ENCODE data around the gene DYNLT3.

Gene DYNLT3, protein sequence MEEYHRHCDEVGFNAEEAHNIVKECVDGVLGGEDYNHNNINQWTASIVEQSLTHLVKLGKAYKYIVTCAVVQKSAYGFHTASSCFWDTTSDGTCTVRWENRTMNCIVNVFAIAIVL

DNA sequence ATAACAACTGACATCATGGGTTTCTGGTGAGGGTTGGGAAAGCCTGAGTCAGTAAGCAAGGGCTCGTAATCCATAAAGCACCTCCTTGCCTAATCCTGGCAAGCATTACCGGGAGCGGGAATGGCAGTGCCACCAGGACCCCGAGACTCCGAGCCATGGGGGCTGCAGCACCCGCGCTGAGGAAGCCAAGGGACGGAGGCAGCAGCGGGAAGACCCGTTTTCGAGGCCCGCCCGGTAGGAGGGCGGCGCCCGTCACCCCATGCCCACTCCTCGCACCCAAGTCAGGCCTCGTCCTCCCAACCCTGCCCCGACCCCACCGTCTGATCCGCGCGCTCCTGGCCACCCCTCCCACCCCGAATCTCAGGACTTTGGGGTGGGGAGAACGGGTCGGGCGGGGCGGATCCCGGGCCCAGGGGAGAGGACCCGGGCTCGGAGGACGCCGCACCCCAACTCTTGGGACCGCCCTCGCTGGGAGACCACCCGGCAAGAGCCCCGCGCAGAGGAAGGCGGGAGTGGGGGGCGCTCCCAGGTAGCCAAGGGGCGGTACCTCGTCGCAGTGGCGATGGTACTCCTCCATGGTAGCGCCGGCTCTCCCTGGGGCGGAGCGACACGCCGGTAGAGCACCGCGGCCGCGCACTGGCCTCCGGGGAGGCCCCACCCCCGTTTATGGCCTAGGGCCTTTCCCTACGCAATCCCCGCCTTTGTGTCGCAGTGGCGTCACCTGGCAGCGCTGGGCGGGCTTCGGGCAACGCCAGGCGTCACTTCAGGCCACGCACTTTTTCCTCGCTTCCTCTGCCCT lies at the start of gene DYNLT3:
Gene DYNLT3, minus strand, starts transcription at position 638 of the 799 bp plus-strand sequence. Its CDS starts 61 bp downstream, at position 577.
- Mint-ChIP-seq H3K36me3 (peaks cover 1% of the 10 kb centered on the region), H3K4me1 (peaks cover 29% of the 10 kb centered on the region), H3K27me3 (no peaks in the 10 kb centered on the region), H3K4me3 (peak within 1 kb of the TSS; percentile 84), H3K9me3 (no peaks in the 10 kb centered on the region), H3K27ac (peak within 1 kb of the TSS; percentile 87)

DNA sequence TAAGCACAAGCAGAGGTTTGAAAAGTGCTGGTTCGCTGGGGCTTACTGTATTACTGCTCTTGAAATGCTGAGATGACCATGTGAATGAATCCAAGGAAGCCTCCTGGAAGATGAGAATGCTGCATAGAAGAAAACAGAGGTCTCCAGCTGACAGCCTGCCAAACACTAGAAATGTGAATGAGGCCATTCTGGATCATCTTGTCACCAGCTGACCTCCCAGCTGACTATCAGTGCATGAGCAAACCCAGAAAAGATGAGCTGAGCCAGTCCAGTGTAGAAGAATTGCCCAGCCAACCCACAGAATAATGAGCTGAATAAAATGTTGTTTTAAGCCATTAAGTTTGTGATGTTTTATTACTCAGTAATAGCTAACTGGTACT lies 49.1 kb upstream of the DYNLT3 start:
- H3K36me3 Mint-ChIP-seq: no peaks in the 10 kb centered on the region
- no peaks in the 10 kb centered on the region for H3K27me3 Mint-ChIP-seq
- no peaks in the 10 kb centered on the region for H3K4me1 Mint-ChIP-seq
- no peaks in the 10 kb centered on the region for H3K9me3 Mint-ChIP-seq
- no peak overlapping the region for H3K27ac Mint-ChIP-seq
- no peak overlapping the region for H3K4me3 Mint-ChIP-seq

DNA sequence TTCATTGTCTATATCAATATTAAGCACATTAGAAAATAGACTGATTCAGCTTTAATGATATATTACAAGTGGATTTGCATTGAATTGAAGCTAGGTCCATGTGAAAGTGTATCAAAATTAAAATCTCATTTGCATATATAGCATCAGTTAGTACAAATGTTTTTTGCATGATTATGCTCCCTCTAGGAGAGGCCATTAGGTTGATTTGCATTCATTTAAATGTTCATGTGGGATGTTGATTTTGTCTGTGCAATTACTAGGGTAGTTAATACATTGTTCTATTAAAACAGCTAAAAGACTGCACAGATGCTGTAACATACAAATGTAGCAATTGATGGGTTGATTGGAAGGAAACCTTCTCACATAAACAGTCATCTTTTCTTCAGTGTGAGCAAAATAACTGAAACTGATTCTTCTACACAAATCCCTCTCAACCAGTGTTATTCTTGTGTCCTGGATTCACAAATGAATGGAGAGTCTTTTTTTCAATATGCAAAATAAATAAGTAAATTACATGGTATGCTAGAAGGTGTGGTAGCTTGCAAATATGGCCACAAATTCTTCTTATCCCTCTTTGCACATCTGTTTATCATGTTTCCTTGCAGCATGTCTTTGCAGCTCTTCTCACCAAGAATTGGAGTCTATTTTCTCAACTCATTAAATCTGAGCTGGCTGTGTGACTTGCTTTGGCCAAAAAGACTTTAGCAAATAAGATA lies 48.6 kb upstream of the DYNLT3 start:
- Mint-ChIP-seq H3K4me3 (no peak overlapping the region), H3K4me1 (no peaks in the 10 kb centered on the region), H3K9me3 (no peaks in the 10 kb centered on the region), H3K36me3 (no peaks in the 10 kb centered on the region), H3K27ac (no peak overlapping the region), H3K27me3 (no peaks in the 10 kb centered on the region)

DNA sequence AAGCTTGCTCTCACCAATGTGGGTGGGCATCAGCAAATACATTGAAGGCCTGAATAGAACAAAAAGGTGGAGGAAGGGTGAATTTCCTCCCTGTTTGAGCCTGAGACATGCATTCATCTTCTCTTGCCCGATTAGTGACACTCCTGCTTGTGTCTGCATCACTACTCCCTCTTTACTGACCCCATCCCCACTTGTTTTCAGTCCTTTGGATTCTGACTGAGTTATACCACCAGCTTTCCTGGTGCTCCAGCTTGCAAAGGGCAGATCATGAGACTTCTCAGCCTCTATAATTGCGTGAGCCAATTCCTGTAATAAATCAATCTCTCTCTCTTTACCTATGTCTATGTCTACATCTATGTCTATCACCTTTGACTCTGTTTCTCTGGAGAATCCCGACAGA lies 47.4 kb upstream of the DYNLT3 start:
- Mint-ChIP-seq H3K36me3 (no peaks in the 10 kb centered on the region), H3K27ac (no peak overlapping the region), H3K27me3 (no peaks in the 10 kb centered on the region), H3K4me3 (no peak overlapping the region), H3K4me1 (no peaks in the 10 kb centered on the region), H3K9me3 (no peaks in the 10 kb centered on the region)

DNA sequence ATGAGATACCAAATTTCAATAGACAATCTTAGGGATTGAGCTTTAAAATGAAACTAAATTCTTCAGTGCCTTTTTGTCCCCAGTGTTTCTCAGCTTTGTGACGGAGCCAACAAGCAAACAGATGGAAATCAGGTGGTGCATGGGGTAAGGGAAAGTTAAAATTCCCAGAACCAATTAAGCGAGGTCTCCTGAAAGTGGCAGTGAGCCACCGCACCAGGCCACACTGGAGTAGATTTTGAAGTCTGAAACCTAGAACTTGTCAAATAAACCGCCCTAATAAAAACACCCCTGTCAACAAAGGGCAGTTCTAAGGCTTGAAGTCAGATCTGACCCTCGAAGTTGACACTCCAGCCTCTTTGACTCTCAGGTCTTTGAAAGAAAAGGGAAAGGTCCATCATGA lies 40.6 kb upstream of the DYNLT3 start:
- H3K27me3 Mint-ChIP-seq: no peaks in the 10 kb centered on the region
- H3K36me3 Mint-ChIP-seq: no peaks in the 10 kb centered on the region
- no peak overlapping the region for H3K27ac Mint-ChIP-seq
- H3K4me3 Mint-ChIP-seq: no peak overlapping the region
- no peaks in the 10 kb centered on the region for H3K9me3 Mint-ChIP-seq
- no peaks in the 10 kb centered on the region for H3K4me1 Mint-ChIP-seq

DNA sequence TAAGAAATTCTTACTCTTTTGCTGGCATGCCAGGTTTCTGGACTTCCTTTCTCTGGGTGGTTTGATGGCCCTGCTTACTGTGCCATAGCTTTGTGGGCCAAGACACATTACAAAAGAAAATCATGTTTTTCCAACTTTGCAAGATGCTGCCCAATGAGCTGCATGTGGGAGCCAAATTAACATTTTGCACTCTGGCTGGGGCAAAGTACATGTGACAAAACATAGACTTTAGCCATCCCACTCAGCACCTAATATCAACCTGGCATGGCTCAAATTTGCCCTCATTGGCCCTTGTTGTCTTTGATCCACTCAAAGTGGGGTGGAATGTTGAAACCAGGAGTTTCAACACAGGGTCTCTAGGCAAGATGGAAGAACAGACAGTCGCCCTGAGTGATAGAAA lies 40.0 kb upstream of the DYNLT3 start:
- no peaks in the 10 kb centered on the region for H3K9me3 Mint-ChIP-seq
- H3K27me3 Mint-ChIP-seq: peaks cover 1% of the 10 kb centered on the region
- H3K27ac Mint-ChIP-seq: no peak overlapping the region
- no peak overlapping the region for H3K4me3 Mint-ChIP-seq
- no peaks in the 10 kb centered on the region for H3K4me1 Mint-ChIP-seq
- peaks cover 1% of the 10 kb centered on the region for H3K36me3 Mint-ChIP-seq

DNA sequence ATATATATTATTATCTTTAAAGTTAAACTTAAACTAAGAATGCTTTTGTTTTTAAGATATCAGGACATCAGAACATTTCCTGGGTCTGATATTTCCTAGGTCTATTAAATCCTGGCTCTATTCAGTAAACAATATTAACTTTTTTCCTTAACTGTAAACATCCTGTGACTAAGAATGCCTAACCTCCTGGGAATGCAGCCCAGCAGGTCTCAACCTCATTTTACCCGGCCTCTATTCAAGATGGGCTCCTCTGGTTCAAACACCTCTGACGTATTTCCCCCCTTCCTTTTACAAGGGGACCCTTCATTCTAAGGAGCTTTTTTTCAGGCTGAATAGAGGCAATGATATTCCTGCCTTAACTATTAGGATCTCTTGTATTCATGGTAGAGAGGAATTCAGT lies 35.8 kb upstream of the DYNLT3 start:
- Mint-ChIP-seq H3K27me3 (peaks cover 4% of the 10 kb centered on the region), H3K9me3 (no peaks in the 10 kb centered on the region), H3K27ac (no peak overlapping the region), H3K4me1 (no peaks in the 10 kb centered on the region), H3K4me3 (no peak overlapping the region), H3K36me3 (peaks cover 4% of the 10 kb centered on the region)

DNA sequence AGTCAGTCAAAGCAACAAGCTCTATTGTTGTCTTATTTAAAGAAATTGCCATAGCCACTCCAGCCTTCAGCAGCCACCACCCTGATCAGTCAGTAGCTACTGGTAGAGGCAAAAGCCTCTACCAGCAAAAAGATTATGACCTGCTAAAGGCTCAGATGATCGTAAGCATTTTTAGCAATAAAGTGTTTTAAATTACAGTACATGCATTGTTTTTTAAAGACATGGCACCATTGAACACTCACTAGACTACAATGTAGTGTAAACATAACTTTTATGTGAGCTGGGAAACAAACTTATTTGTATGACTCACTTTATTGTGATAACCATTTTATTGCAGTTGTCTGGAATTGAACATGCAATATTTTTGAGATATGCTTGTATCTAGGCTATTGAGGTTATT lies 32.3 kb upstream of the DYNLT3 start:
- Mint-ChIP-seq H3K9me3 (no peaks in the 10 kb centered on the region), H3K36me3 (peaks cover 4% of the 10 kb centered on the region), H3K4me3 (no peak overlapping the region), H3K27ac (no peak overlapping the region), H3K4me1 (no peaks in the 10 kb centered on the region), H3K27me3 (peaks cover 4% of the 10 kb centered on the region)

DNA sequence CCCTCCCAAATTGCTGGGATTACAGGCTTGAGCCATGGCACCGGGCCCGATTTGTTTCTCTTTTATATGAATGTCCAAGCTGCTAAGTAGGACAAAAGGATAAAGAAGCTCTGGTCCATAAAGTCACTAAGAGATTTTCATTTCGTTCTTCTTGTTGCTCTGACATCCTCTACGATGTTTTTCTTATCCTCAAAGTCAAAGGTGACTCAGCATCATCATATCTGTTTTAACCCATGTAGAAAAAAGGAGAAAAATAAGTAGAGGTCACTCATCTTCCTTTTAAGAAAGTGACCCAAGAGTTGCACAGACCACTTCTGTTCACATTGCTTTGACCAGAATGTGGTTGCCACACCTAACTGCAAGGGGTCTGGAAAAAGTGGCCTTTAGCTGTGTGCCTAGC lies 29.3 kb upstream of the DYNLT3 start:
- Mint-ChIP-seq H3K9me3 (no peaks in the 10 kb centered on the region), H3K4me3 (no peak overlapping the region), H3K4me1 (no peaks in the 10 kb centered on the region), H3K27ac (no peak overlapping the region), H3K27me3 (no peaks in the 10 kb centered on the region), H3K36me3 (no peaks in the 10 kb centered on the region)

DNA sequence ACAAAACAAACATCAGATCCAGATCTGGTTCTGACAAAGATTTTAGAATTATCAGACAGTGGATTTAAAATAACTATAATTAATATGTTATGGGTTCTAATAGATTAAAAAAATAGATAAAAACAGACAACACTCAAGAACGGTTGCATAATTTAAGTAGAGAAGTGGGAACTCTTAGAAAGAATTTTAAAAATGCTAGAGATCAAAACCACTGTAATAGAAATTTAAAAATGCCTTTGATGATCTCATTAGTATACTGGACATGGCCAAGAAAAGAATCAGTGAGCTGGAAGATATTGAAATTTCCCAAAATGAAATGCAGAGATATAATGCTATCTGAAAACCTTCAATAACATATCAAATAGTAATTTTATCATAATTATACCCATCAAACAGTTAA lies 28.3 kb upstream of the DYNLT3 start:
- Mint-ChIP-seq H3K9me3 (no peaks in the 10 kb centered on the region), H3K36me3 (no peaks in the 10 kb centered on the region), H3K4me1 (no peaks in the 10 kb centered on the region), H3K27me3 (no peaks in the 10 kb centered on the region), H3K4me3 (no peak overlapping the region), H3K27ac (no peak overlapping the region)

DNA sequence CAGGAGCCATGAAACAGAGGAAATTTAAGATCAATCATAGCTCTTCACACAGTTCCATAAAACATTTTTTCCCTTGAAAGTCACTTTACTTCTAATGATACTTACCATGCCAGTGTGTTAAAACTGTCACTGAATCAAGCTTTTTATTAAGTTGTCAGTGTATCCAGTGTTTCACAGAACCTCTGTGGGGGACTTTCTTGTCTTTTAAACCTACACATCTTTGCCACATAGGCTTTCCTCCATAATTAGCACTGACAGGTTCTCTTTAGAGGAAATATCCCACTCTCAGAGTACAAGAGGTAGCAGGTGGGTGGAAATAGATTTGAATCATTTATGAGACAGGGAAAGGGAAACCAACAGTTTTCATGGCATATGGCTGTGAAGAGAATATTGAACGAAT lies 25.8 kb upstream of the DYNLT3 start:
- Mint-ChIP-seq H3K9me3 (no peaks in the 10 kb centered on the region), H3K4me1 (peaks cover 3% of the 10 kb centered on the region), H3K4me3 (no peak overlapping the region), H3K36me3 (no peaks in the 10 kb centered on the region), H3K27ac (no peak overlapping the region), H3K27me3 (no peaks in the 10 kb centered on the region)

DNA sequence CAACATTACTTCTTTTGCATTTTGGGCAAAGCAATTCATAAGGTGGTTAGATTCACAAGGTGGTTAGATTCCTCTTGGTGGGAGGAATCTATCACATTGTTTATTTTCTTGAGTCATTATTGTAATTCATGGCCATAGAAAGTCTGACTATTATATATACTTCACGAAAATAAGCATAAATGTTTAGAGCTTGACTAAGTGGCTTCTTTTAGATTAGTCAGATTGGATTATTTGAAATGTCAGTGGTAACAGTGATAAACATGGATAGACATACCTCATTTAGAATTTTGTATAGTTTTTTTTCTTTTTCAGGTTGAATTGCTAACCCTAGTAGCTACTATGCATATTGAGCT lies 24.9 kb upstream of the DYNLT3 start:
- no peaks in the 10 kb centered on the region for H3K27me3 Mint-ChIP-seq
- H3K9me3 Mint-ChIP-seq: peaks cover 6% of the 10 kb centered on the region
- H3K4me1 Mint-ChIP-seq: peaks cover 12% of the 10 kb centered on the region
- no peaks in the 10 kb centered on the region for H3K36me3 Mint-ChIP-seq
- no peak overlapping the region for H3K27ac Mint-ChIP-seq
- no peak overlapping the region for H3K4me3 Mint-ChIP-seq

DNA sequence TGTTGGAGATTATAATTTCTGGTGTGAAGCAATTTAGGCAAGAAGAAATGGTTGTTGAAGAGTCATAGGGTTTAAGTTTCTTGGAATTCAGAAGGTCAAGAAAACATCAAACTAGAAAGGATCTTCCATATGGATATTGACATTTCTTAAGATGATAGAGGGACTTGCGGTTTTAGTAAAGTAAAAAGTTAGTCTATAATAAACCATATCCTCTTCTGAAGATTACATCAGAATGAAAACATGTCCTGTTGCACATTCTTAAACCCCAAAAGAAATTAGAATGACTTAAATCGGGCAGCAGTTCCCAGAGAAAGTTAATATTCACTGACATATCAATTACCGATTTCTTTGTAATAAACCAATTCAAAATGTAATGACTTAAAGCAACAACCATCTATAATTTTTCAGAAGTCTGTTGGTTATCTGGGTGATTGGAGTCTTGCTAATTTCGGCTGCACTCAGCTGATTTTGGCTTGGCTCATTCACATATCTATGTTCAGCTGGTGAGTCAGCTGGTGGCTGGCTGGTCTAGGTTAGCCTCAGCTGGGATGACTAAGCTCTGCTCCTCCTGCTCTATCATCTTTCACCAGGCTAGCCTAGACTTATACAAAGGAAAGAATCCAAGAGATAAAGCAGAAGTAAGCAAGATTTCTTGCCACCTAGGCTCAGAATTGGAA lies 24.4 kb upstream of the DYNLT3 start:
- Mint-ChIP-seq H3K27ac (no peak overlapping the region), H3K9me3 (peaks cover 8% of the 10 kb centered on the region), H3K4me1 (peaks cover 14% of the 10 kb centered on the region), H3K4me3 (no peak overlapping the region), H3K36me3 (no peaks in the 10 kb centered on the region), H3K27me3 (no peaks in the 10 kb centered on the region)

DNA sequence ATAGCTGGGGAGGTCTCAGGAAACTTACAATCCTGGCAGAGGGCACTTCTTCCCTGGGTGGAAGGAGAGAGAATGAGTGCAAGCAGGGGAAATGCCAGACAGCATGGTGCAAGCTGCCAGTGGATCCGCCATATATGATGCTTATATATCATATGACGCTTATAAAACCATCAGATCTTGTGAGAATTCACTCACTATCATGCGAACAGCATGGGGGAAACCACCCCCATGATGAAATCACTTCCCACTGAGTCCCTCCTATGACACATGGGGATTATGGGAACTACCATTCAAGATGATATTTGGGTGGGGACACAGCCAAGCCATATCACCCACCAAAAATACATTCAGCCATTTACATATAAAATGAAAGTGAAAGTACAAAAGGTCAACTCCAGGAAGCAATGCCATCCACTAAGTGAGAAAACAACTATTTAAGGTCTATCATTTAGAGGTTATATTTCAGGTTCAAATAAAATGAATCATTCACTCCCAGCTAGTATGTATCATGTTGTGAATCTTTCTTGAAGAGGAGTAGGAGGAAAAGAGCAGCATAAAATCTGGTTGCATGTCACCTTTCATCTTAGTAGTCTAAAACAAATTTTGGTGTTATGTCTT lies 20.3 kb upstream of the DYNLT3 start:
- no peaks in the 10 kb centered on the region for H3K36me3 Mint-ChIP-seq
- no peak overlapping the region for H3K4me3 Mint-ChIP-seq
- peaks cover 8% of the 10 kb centered on the region for H3K9me3 Mint-ChIP-seq
- H3K4me1 Mint-ChIP-seq: peaks cover 14% of the 10 kb centered on the region
- peaks cover 1% of the 10 kb centered on the region for H3K27me3 Mint-ChIP-seq
- peak overlapping the region; percentile 6 for H3K27ac Mint-ChIP-seq

DNA sequence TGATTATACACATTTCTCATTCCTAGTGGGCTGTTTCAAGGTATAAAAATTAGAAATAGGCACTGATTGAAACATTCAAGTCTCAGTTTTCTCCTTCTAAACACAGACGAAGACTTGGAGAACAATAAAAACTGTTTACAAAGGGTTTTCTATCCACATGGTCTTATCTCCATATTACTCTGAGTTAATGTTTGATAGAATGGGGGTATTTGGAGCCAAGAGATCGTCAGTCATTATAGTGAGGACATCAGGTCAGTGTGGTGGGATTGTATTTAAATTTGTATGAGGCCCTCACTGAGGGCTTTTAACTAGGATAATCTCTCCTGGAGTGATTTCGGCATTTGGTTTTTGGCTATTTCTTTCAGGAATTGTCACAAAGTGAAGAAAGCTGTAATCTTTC lies 16.4 kb upstream of the DYNLT3 start:
- Mint-ChIP-seq H3K4me1 (peaks cover 14% of the 10 kb centered on the region), H3K27me3 (peaks cover 5% of the 10 kb centered on the region), H3K4me3 (no peak overlapping the region), H3K9me3 (peaks cover 8% of the 10 kb centered on the region), H3K36me3 (no peaks in the 10 kb centered on the region), H3K27ac (no peak overlapping the region)
